HT1080 (cell line): ENCODE data around the gene AFAP1. TPM values are rescaled to one million over a fixed set of nuclear protein-coding genes. Genes with fewer than 3 reads are reported as not detected.

Source experiments
- DNase-seq: peaks from one replicate; pipeline ENCODE4 v3.0.0-alpha.2; 2015; ENCODE audit warnings: low read depth
- total RNA-seq: library from RNA; depleted of rRNA; stranded (reverse); fragments of >200 nt; shearing (Covaris generic); gene quantifications from 2 replicates; pipeline ENCODE4 v1.2.3, GENCODE V29; 2014

Gene AFAP1
- total RNA-seq, 1 experiment from 2014 or later = 11.3 TPM

- DNase-seq = no peak
Observed at GRCh38 chr4:7787681-7788141, 151.9 kb downstream of the AFAP1 start.

- no peak for DNase-seq
Observed at GRCh38 chr4:7787067-7787466, 152.6 kb downstream of the AFAP1 start.

- no peak for DNase-seq
Observed at GRCh38 chr4:7786517-7786916, 153.1 kb downstream of the AFAP1 start.

GRCh38 chr4:7786040-7786439 lies 153.6 kb downstream of the AFAP1 start:
- DNase-seq = no peak

GRCh38 chr4:7785017-7785416 lies 154.6 kb downstream of the AFAP1 start:
- DNase-seq = peak; percentile 73

GRCh38 chr4:7784131-7784870 lies 155.4 kb downstream of the AFAP1 start:
- DNase-seq = no peak

GRCh38 chr4:7783541-7783940 lies 156.1 kb downstream of the AFAP1 start:
- no peak for DNase-seq

- no peak for DNase-seq
Observed at GRCh38 chr4:7782783-7783182, 156.9 kb downstream of the AFAP1 start.

- DNase-seq = no peak
Observed at GRCh38 chr4:7781993-7782392, 157.7 kb downstream of the AFAP1 start.

GRCh38 chr4:7781366-7781765 lies 158.3 kb downstream of the AFAP1 start:
- peak; percentile 54 for DNase-seq

GRCh38 chr4:7780751-7781348 lies 158.8 kb downstream of the AFAP1 start:
- no peak for DNase-seq

- no peak for DNase-seq
Observed at GRCh38 chr4:7779432-7779768, 160.3 kb downstream of the AFAP1 start.

- DNase-seq = no peak
Observed at GRCh38 chr4:7778510-7779431, 160.9 kb downstream of the AFAP1 start.

GRCh38 chr4:7777871-7778509 lies 161.7 kb downstream of the AFAP1 start:
- no peak for DNase-seq

- no peak for DNase-seq
Observed at GRCh38 chr4:7777017-7777710, 162.5 kb downstream of the AFAP1 start.

GRCh38 chr4:7775396-7775795 lies 164.3 kb downstream of the AFAP1 start:
- no peak for DNase-seq

- no peak for DNase-seq
Observed at GRCh38 chr4:7774301-7775294, 165.1 kb downstream of the AFAP1 start.

GRCh38 chr4:7773401-7774180 lies 166.1 kb downstream of the AFAP1 start:
- no peak for DNase-seq
